HG03442 (cell line): Measurements from ENCODE around the gene WDFY1.
"Not testable (repeated sequence)": the region's sequence is repeated elsewhere in the genome, so short reads cannot be mapped to it uniquely, and the experiment has no call there.

Source experiments
- ATAC-seq: cut with Tn5 transposase; IDR thresholded peaks from one replicate; pipeline ENCODE4 v1.9.1; 2021; ENCODE audit warnings: mild to moderate bottlenecking, moderate library complexity; ENCODE audit not compliant: unreplicated experiment

The WDFY1 gene

DNA sequence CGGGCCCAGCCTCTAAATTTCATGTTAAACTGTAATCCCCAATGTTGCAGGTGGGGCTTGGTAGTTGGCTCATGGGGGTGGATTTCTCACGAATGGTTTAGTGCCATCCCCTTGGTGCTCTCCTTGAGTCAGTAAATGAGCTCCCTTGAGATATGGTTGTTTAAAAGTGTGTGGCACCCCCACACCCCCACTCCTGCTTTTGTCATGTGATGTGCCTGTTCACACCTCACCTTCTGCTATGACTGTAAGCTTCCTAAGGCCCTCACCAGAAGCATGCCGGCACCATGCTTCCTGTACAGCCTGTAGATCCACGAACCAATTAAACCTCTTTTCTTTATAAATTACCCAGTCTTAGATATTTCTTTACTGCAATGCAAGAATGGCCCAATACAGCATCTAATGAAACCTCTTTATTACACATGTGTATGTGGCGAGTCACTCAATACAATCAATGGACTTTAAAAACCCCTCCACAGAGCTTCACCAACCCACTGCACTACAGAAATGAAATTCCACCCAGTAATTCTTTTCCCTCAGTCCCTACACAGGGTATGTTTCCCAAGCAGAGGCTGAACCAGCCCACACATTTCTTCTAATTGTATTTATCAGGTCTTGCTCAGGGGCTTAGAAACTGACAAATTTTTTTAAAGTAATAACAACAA lies 47.3 kb downstream of the WDFY1 start:
- ATAC-seq = peak; percentile 10

DNA sequence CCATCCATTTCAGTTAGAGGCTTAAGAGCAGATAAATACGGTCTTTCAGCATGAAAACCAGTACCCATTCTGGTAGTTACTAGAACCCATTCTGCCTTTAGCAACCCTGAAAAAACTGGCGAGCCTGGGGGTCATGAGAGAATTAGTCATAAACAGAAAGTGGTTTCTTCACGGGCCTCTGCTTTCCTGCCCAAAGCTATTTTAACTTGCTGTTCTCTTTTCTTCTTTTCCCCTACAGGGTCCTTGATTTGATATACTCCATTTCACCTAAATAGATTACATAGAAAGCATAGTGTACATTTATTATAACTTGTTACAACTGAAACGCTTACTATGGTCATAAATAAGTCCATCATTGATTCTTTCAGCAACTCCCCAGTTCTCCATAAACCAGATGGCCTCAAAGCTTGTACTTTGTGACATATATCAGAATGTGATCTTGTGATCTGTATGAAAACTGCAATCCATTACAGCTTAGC lies 48.3 kb downstream of the WDFY1 start:
- peak; percentile 53 for ATAC-seq

DNA sequence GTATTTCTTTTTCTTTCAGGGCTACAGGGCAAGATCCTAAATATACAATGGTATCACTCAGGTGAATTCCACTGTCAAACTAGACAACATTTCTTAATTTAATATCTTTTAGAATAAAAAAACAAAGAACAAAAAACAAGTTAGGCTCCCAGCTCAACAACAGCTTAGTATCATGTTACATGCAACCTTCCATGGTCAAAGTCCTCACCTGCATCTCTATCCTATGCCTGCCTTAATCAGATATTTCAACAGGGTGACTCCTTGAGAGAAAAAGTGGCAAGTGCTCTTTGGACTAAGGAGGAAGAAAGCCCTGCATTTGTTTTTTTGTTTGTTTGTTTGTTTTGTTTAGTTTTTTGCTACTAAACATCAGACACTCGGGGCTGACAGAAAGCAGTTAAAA lies 50.2 kb downstream of the WDFY1 start:
- no peak for ATAC-seq

DNA sequence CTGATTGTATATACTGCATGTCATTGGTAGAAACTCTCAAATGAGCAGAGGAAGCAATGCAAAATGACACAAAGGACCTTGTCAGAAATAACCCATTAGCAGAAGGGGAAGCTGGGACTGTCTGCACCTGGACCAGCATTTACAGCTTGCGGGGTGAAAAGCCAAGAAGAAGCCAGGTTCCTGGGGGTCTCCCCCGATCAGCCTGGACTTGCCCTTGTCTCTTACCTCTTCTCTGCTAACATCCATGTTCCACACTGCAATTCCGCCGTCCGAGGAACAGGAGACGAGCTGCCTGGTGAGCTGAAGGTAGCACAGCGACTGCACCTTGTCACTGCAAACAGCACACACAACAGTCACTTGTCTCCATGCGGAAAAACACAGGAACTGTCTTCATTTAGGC lies 51.1 kb downstream of the WDFY1 start:
- ATAC-seq = no peak

GRCh38 chr2:223890721-223891120 lies 54.4 kb downstream of the WDFY1 start:
- ATAC-seq = no peak

GRCh38 chr2:223889229-223889628 lies 55.9 kb downstream of the WDFY1 start:
- ATAC-seq = no peak

DNA sequence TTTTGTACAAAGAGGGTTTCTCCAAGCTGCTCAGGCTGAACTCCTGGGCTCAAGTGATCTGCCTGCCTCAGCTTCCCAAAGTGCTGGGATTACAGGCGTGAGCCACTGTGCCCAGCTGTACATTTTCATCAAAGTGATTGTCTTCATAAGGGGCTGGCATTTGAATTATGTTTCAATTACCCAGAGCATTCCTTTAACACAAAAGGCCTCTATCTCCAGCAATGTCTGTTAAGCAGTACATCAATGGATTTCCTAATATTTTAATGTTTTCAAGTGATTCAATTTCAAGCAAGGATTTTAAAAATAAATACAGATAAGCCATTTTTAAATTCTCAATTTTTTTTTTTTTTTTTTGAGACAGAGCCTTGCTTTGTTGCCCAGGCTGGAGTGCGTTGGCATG lies 56.9 kb downstream of the WDFY1 start:
- no peak for ATAC-seq

GRCh38 chr2:223887127-223887526 lies 58.0 kb downstream of the WDFY1 start:
- ATAC-seq = no peak

- ATAC-seq = no peak
These were observed 58.4 kb downstream of the WDFY1 start for GRCh38 chr2:223886726-223887125.

DNA sequence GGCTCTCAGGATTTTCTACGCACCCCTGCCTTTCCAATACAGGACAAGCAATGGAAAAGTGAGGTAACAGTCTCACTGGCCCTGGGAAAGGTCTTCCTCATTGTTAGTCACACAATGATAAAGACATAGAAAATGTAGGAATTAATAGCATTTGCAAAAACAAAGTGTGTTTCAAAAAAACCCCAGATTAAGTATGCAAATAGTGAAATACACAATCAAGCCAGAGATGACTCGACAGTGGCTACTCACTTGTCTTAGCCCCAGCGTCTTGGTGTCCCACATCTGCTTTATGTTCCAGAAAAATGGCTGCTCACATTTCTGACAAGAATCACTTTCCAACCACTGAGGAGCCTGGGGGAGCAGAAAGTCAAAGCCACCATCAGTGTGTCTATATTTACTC lies 60.7 kb downstream of the WDFY1 start:
- peak; percentile 94 for ATAC-seq

- ATAC-seq = no peak
These were observed 62.4 kb downstream of the WDFY1 start for GRCh38 chr2:223882715-223883114.

DNA sequence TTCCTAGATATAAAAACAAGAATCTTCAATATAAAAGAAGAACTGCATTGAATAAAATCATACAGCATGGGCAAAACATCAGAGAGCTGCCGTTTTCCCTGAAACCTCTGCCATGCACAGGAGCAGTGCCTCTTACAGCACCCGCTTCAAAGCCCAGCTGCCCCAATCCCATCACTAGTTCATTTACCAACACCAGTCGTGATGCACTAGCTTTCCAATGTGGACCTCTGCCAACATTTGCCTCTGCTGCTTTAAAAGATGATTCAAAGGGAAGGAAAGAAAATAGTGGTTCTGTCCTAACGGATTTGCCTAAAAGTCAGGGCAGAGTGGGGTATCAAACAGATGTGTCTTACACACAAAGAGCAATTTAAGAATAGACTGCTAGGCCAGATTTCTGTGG lies 64.3 kb downstream of the WDFY1 start:
- ATAC-seq = no peak

- peak; percentile 48 for ATAC-seq
These were observed 67.3 kb downstream of the WDFY1 start for GRCh38 chr2:223877721-223878410.

GRCh38 chr2:223873672-223874071 lies 71.5 kb downstream of the WDFY1 start:
- no peak for ATAC-seq

DNA sequence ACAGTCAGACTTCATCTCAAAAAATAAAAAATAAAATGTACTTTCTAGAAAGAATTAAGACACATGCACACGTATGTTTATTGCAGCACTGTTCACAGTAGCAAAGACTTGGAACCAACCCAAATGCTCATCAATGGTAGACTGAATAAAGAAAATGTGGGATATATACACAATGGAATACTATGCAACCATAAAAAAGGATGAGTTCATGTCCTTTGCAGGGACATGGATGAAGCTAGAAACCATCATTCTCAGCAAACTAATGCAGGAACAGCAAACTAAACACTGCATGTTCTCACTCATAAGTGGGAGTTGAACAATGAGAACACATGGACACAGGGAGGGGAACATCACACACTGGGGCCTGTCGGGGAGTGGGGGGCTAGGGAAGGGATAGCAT lies 72.4 kb downstream of the WDFY1 start:
- ATAC-seq = not testable (repeated sequence)

DNA sequence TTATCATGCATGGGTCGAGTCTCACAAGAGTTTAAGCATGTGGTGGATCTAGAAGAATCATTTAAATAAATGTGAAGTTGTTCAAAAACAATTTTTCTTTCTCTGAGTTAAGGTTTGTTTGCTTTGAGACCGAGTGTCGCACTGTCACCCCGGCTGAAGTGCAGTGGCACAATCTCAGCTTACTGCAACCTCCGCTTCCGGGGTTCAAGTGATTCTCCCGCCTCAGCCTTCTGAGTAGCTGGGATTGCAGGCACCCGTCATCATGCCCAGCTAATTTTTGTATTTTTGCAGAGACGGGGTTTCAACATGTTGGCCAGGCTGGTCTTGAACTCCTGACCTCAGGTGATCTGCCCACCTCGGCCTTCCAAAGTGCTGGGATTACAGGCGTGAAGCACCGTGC lies 73.5 kb downstream of the WDFY1 start:
- ATAC-seq = not testable (repeated sequence)

- no peak for ATAC-seq
These were observed 74.1 kb downstream of the WDFY1 start for GRCh38 chr2:223870840-223871611.

DNA sequence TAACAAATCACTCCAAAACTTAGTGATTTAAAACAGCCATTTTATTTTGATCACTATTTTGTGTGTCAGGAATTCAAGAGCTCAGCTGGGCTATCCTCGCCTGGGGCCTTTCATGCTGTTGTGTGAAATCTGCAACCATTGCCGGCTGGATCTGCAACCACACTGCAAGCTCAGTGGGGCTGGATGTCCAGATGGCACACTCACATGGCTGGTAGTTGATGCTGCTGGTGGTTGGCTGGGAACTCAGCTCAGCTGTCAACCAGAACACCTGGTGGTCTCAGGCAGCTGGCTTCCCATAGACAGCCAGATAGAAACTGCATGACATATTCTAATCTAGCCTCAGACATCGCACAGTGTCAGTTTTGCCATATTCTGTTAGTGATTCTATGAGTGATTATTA lies 77.1 kb downstream of the WDFY1 start:
- ATAC-seq = peak; percentile 49

DNA sequence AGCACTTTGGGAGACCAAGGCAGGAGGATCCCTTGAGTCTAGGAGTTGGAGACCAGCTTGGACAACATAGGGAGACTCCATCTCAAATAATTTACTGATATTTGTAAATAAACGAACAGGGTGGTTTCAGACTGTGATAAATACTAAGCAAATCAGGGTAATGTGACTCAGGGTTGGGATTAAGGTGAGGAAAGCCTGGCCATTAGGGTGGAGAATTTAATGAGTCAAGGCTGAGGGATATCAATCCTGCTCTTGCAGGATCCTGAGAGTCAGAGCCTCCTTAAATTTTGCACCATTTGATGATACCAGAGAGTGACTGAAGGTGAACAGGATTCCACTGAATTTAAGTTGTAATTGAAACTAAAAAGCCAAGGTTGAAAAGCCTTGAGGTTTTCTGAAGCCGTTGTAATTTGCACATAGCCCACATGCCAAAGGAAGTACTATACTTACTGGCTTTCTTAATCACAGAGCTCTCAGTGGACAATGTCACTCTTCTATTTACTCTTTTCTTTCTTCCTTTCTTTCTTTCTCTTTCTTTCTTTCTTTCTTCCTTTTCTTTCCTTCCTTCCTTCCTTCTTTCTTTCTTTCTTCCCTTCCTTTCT lies 79.1 kb downstream of the WDFY1 start:
- ATAC-seq = peak; percentile 51

- ATAC-seq = no peak
These were observed 80.0 kb downstream of the WDFY1 start for GRCh38 chr2:223865124-223865523.

GRCh38 chr2:223863491-223863890 lies 81.6 kb downstream of the WDFY1 start:
- ATAC-seq = no peak
